ENCODE data around the gene GAS6. TPM values are rescaled to one million over a fixed set of nuclear protein-coding genes. Genes with fewer than 3 reads are reported as not detected.

GAS6 gene
- total and polyA plus RNA-seq, 2 donors (not counting 1 experiment from before 2014, with no cell fraction given): 227 to 301 TPM

DNA sequence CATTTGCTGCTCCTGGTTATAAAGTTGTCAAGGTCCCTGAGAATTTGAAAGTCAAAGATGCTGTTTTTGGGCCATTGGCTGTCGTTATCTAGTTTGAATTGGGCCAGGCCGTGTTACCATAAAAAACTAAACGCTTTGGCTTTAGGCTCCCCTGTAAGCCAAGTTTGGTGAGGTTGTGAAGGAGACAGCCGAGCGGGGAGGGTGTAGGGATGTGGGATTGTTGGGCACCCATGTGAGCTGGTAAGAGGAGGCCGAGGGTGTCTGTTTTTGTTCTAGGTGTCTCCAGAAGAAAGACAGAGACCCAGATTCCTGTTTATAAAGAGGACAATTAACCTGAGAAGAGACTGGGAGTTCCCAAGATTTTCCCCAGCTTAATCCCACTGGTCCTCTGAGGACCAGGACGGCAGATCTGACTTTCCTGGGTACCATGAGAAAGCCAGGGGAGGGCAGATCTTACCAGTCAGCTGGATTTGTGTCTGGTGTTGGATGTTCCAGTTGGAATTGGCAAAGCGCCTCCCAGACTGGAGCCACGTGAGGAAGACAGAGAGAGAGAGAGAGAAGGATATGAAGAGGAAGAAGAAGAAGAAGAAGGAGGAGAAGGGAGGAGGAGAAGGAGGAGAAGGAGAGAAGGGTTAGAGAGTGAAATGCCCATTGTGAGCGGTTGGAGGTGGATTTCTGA, 79.8 kb downstream of the GAS6 start:
- Histone ChIP-seq H3K27me3 (ENCODE audit: control insufficient read depth, insufficient read depth, low read length) (no peaks in the 10 kb centered on the region), H3K9ac (ENCODE audit: insufficient read depth, low read length) (no peak overlapping the region), H3K36me3 (ENCODE audit: control insufficient read depth, insufficient read depth, low read length) (no peaks in the 10 kb centered on the region), H3K27ac (ENCODE audit: insufficient read depth, low read length) (no peak overlapping the region), H3K79me2 (ENCODE audit: control insufficient read depth, insufficient read depth, low read length) (no peaks in the 10 kb centered on the region), H2AFZ (ENCODE audit: low read length) (no peak overlapping the region), H3K4me1 (ENCODE audit: control insufficient read depth, extremely low read depth, insufficient read depth, low read length) (peaks cover 4% of the 10 kb centered on the region), H3K4me3 (replicated peaks in 1 of 4; ENCODE audit: control extremely low read depth in 1 of 4, insufficient read depth in 1 of 4, low read depth in 3 of 4, low read length in 4 of 4) (no peak overlapping the region), H3K4me2 (ENCODE audit: extremely low read depth, insufficient read depth, low read length) (no peak overlapping the region), H4K20me1 (ENCODE audit: control insufficient read depth, extremely low read depth, insufficient read depth, low read length) (no peaks in the 10 kb centered on the region), H3K9me3 (ENCODE audit: control insufficient read depth, insufficient read depth, low read depth, low read length) (peaks cover 2% of the 10 kb centered on the region)
- DNase-seq (ENCODE audit: low read depth in 2 of 2): no peak
- no peak for TF ChIP-seq EZH2 (IDR thresholded peaks at IDR 0.05; ENCODE audit: low read length, missing control alignments)
- TF ChIP-seq, protein P1, sequence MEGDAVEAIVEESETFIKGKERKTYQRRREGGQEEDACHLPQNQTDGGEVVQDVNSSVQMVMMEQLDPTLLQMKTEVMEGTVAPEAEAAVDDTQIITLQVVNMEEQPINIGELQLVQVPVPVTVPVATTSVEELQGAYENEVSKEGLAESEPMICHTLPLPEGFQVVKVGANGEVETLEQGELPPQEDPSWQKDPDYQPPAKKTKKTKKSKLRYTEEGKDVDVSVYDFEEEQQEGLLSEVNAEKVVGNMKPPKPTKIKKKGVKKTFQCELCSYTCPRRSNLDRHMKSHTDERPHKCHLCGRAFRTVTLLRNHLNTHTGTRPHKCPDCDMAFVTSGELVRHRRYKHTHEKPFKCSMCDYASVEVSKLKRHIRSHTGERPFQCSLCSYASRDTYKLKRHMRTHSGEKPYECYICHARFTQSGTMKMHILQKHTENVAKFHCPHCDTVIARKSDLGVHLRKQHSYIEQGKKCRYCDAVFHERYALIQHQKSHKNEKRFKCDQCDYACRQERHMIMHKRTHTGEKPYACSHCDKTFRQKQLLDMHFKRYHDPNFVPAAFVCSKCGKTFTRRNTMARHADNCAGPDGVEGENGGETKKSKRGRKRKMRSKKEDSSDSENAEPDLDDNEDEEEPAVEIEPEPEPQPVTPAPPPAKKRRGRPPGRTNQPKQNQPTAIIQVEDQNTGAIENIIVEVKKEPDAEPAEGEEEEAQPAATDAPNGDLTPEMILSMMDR (conservative IDR thresholded peaks at IDR 0.05 in 1 of 2, IDR thresholded peaks at IDR 0.05 in 1 of 2; ENCODE audit: low read depth in 1 of 2, low read length in 2 of 2): no peak

DNA sequence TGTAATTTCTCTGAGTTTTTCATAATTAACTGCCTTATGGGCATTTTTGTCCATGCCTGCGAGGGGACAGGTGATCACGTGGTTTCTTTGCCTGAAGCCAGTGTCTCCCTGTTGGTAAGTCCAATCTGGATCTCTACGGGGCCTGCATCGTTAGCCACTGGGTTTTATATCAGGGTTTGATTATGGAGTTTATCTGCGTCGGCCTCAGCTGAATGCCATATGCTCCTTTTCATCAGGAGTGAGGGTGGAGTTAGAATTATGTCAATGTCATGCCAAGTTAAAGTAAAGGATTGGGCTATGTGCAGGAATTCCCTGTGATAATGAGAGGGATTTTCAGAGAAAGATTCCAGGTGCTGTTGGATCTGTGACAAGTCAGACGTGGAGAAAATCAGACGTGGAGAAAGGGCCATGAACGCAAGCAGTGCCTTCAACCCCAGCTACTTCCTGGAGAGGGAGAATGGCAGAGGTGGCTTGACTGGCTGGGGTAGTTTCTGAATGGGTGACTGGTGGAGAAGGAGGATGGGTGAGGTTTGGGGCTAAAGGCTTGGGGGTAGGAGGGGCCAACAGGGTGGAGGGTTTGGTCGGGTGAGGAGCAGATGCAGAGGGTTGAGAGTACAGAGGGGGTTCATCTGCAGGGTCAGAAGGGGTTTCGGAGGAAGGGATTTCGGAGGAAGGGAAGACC, 80.5 kb downstream of the GAS6 start:
- no peak overlapping the region for H3K9ac ChIP-seq (ENCODE audit: insufficient read depth, low read length)
- no peak for DNase-seq (ENCODE audit: low read depth in 2 of 2)
- no peak overlapping the region for H3K4me3 ChIP-seq (replicated peaks in 1 of 4; ENCODE audit: control extremely low read depth in 1 of 4, insufficient read depth in 1 of 4, low read depth in 3 of 4, low read length in 4 of 4)
- no peaks in the 10 kb centered on the region for H3K27me3 ChIP-seq (ENCODE audit: control insufficient read depth, insufficient read depth, low read length)
- no peaks in the 10 kb centered on the region for H3K36me3 ChIP-seq (ENCODE audit: control insufficient read depth, insufficient read depth, low read length)
- TF ChIP-seq, protein P1 (conservative IDR thresholded peaks at IDR 0.05 in 1 of 2, IDR thresholded peaks at IDR 0.05 in 1 of 2; ENCODE audit: low read depth in 1 of 2, low read length in 2 of 2): no peak
- no peak for TF ChIP-seq EZH2 (IDR thresholded peaks at IDR 0.05; ENCODE audit: low read length, missing control alignments)
- H3K27ac ChIP-seq (ENCODE audit: insufficient read depth, low read length): no peak overlapping the region
- H2AFZ ChIP-seq (ENCODE audit: low read length): no peak overlapping the region
- peaks cover 2% of the 10 kb centered on the region for H3K9me3 ChIP-seq (ENCODE audit: control insufficient read depth, insufficient read depth, low read depth, low read length)
- no peaks in the 10 kb centered on the region for H4K20me1 ChIP-seq (ENCODE audit: control insufficient read depth, extremely low read depth, insufficient read depth, low read length)
- H3K79me2 ChIP-seq (ENCODE audit: control insufficient read depth, insufficient read depth, low read length): no peaks in the 10 kb centered on the region
- no peak overlapping the region for H3K4me2 ChIP-seq (ENCODE audit: extremely low read depth, insufficient read depth, low read length)
- peaks cover 4% of the 10 kb centered on the region for H3K4me1 ChIP-seq (ENCODE audit: control insufficient read depth, extremely low read depth, insufficient read depth, low read length)

DNA sequence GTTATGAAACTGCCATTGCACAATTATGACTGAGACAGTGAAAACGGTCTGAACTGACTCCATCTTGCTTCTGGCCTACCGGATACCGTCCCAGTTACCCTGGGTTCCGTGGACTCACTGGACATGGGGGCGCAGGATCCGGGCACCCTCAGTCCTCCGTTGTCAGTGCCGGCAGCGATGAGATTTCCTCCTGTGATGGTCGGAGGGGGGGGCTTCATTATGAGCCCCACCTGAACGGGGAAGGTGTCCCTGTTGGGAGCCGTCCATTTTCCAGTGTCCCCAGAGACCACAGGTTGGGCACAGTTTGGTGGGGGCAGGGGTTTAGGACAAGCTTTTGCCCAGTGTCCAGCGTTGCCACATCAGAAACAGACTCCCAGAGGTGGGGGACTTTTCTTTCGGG, 81.4 kb downstream of the GAS6 start:
- H2AFZ ChIP-seq (ENCODE audit: low read length): no peak overlapping the region
- H3K27me3 ChIP-seq (ENCODE audit: control insufficient read depth, insufficient read depth, low read length): no peaks in the 10 kb centered on the region
- H3K4me3 ChIP-seq (replicated peaks in 1 of 4; ENCODE audit: control extremely low read depth in 1 of 4, insufficient read depth in 1 of 4, low read depth in 3 of 4, low read length in 4 of 4): no peak overlapping the region
- H3K4me2 ChIP-seq (ENCODE audit: extremely low read depth, insufficient read depth, low read length): no peak overlapping the region
- H3K9ac ChIP-seq (ENCODE audit: insufficient read depth, low read length): no peak overlapping the region
- H3K79me2 ChIP-seq (ENCODE audit: control insufficient read depth, insufficient read depth, low read length): no peaks in the 10 kb centered on the region
- no peak for TF ChIP-seq EZH2 (IDR thresholded peaks at IDR 0.05; ENCODE audit: low read length, missing control alignments)
- TF ChIP-seq, protein P1 (conservative IDR thresholded peaks at IDR 0.05 in 1 of 2, IDR thresholded peaks at IDR 0.05 in 1 of 2; ENCODE audit: low read depth in 1 of 2, low read length in 2 of 2): no peak
- no peak for DNase-seq (ENCODE audit: low read depth in 2 of 2)
- H4K20me1 ChIP-seq (ENCODE audit: control insufficient read depth, extremely low read depth, insufficient read depth, low read length): no peaks in the 10 kb centered on the region
- no peaks in the 10 kb centered on the region for H3K36me3 ChIP-seq (ENCODE audit: control insufficient read depth, insufficient read depth, low read length)
- H3K9me3 ChIP-seq (ENCODE audit: control insufficient read depth, insufficient read depth, low read depth, low read length): peaks cover 2% of the 10 kb centered on the region
- peaks cover 4% of the 10 kb centered on the region for H3K4me1 ChIP-seq (ENCODE audit: control insufficient read depth, extremely low read depth, insufficient read depth, low read length)
- H3K27ac ChIP-seq (ENCODE audit: insufficient read depth, low read length): no peak overlapping the region
